ENCODE measurements around the gene LRBA. TPM values are rescaled to one million over a fixed set of nuclear protein-coding genes. Genes with fewer than 3 reads are reported as not detected.

The LRBA gene
- total and polyA plus RNA-seq, 4 donors = 8.2 to 69.8 (median 32.8) TPM

DNA sequence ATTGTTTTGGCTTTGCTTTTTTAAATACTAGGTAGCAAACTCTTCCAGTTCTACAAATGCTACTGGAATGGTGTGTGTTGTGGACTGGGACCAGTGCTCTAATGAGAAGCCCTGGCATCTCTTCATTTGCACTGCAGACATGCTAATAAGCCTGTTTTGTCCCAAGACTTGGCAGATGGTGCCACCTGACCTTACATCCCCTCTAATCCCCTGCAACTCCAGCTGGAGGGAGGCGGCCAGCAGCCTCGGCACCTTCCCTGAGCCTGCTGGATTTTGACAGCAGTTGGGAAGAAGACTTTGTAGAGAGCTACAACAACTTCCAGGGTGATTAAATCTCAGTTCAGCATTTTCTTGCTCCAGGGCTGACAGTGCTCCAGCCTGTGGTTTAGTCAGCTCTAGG is 736.9 kb downstream of the LRBA start:
- 97% methylated on average over 2 of the region's 2 CpGs for WGBS
- no peaks in the 10 kb centered on the region for H3K27me3 ChIP-seq (ENCODE audit: control insufficient read depth in 4 of 4, insufficient read depth in 4 of 4, low read length in 3 of 4)

GRCh38 chr4:150268444-150268843 is 746.6 kb downstream of the LRBA start:
- H3K9me3 ChIP-seq (ENCODE audit: control insufficient read depth in 4 of 4, low read length in 3 of 4) = peaks cover 0 to 3% (median 0%) of the 10 kb centered on the region in 4 donors
- no peak for DNase-seq (ENCODE audit: low spot score)
- H3K36me3 ChIP-seq (ENCODE audit: control insufficient read depth in 4 of 4, insufficient read depth in 3 of 4, low read depth in 1 of 4, low read length in 3 of 4) = peaks cover 2 to 6% (median 5%) of the 10 kb centered on the region in 4 donors
- H3K9ac ChIP-seq (ENCODE audit: low read depth in 1 of 2, low read length in 2 of 2) = no peak overlapping the region
- no peak overlapping the region for H3K27ac ChIP-seq (ENCODE audit: low read depth in 1 of 2, low read length in 2 of 2)
- 97% methylated on average over 1 of the region's 1 CpG for WGBS
- H3K4me3 ChIP-seq (ENCODE audit: low read depth in 1 of 3, low read length in 3 of 3) = no peak overlapping the region
- no peaks in the 10 kb centered on the region for H3K4me1 ChIP-seq (ENCODE audit: control insufficient read depth in 4 of 4, insufficient read depth in 4 of 4, low read length in 3 of 4)
- H3K27me3 ChIP-seq (ENCODE audit: control insufficient read depth in 4 of 4, insufficient read depth in 4 of 4, low read length in 3 of 4) = no peaks in the 10 kb centered on the region
- TF ChIP-seq SP1 (IDR thresholded peaks at IDR 0.05) = no peak
- no peak for TF ChIP-seq NR2F2 (IDR thresholded peaks at IDR 0.05)
- no peak for TF ChIP-seq RXRA (IDR thresholded peaks at IDR 0.05)
- TF ChIP-seq FOXA1 (IDR thresholded peaks at IDR 0.05) = no peak
- TF ChIP-seq REST (IDR thresholded peaks at IDR 0.05) = no peak
- no peak for TF ChIP-seq JUND (IDR thresholded peaks at IDR 0.05)
- no peak for TF ChIP-seq HNF4G (IDR thresholded peaks at IDR 0.05)
- TF ChIP-seq GABPA (IDR thresholded peaks at IDR 0.05 in 1 of 2, conservative IDR thresholded peaks at IDR 0.05 in 1 of 2) = no peak
- TF ChIP-seq HNF4A (conservative IDR thresholded peaks at IDR 0.05) = no peak
- no peak for TF ChIP-seq MAX (IDR thresholded peaks at IDR 0.05)
- no peak for TF ChIP-seq YY1 (IDR thresholded peaks at IDR 0.05)

More for the DNA sequence above, 736.9 kb downstream of the LRBA start:
- peaks cover 0 to 16% (median 7%) of the 10 kb centered on the region in 4 donors for H3K36me3 ChIP-seq (ENCODE audit: control insufficient read depth in 4 of 4, insufficient read depth in 3 of 4, low read depth in 1 of 4, low read length in 3 of 4)
- no peak overlapping the region for H3K27ac ChIP-seq (ENCODE audit: low read depth in 1 of 2, low read length in 2 of 2)
- TF ChIP-seq HNF4A (conservative IDR thresholded peaks at IDR 0.05) (no peak), HNF4G (IDR thresholded peaks at IDR 0.05) (no peak), NR2F2 (IDR thresholded peaks at IDR 0.05) (no peak), MAX (IDR thresholded peaks at IDR 0.05) (no peak), FOXA1 (IDR thresholded peaks at IDR 0.05) (no peak), YY1 (IDR thresholded peaks at IDR 0.05) (no peak), RAD21 (IDR thresholded peaks at IDR 0.05) (no peak), ATF3 (IDR thresholded peaks at IDR 0.05) (no peak), REST (IDR thresholded peaks at IDR 0.05) (no peak), FOXA2 (IDR thresholded peaks at IDR 0.05) (no peak), SP1 (IDR thresholded peaks at IDR 0.05) (no peak), ZBTB33 (IDR thresholded peaks at IDR 0.05) (no peak)
- H3K4me3 ChIP-seq (ENCODE audit: low read depth in 1 of 3, low read length in 3 of 3) = no peak overlapping the region
- H3K4me1 ChIP-seq (ENCODE audit: control insufficient read depth in 4 of 4, insufficient read depth in 4 of 4, low read length in 3 of 4) = no peaks in the 10 kb centered on the region
- no peak overlapping the region for H3K9ac ChIP-seq (ENCODE audit: low read depth in 1 of 2, low read length in 2 of 2)
- H3K9me3 ChIP-seq (ENCODE audit: control insufficient read depth in 4 of 4, low read length in 3 of 4) = no peaks in the 10 kb centered on the region
- DNase-seq (ENCODE audit: low spot score) = no peak

All from liver (tissue), 9 donors.